CD4-positive, CD25-positive, alpha-beta regulatory T cell (primary cell): ENCODE results near the gene VEGFA. TPM values are rescaled to one million over a fixed set of nuclear protein-coding genes. Genes with fewer than 3 reads are reported as not detected.
A peak's percentile ranks its signal among the peaks of the same experiment; 100 is the strongest.

ENCODE experiments used
- ATAC-seq, 2 donors: fragments of 150-1000 bp; cut with Tn5 transposase; one replicate each; pipeline ENCODE4 v1.10.0; 2021; ENCODE audit warnings: low read depth in 2 of 2, moderate number of reproducible peaks in 2 of 2, moderate library complexity in 1 of 2
- DNase-seq, 3 donors: peaks; one replicate each; pipeline versions ENCODE4 v3.0.0 to v3.0.0-alpha.2; 2012 to 2022; ENCODE audit warnings: mixed read lengths in 1 of 3
- H3K27ac ChIP-seq: one replicate; pipeline ENCODE4 v1.7.0; 2013; ENCODE audit warnings: mild to moderate bottlenecking, low read length; ENCODE audit not compliant: insufficient read depth, poor library complexity, severe bottlenecking
- H3K27me3 ChIP-seq: one replicate; pipeline ENCODE4 v1.7.0; 2013; ENCODE audit warnings: low read length; ENCODE audit not compliant: control insufficient read depth, insufficient read depth
- H3K36me3 ChIP-seq: one replicate; pipeline ENCODE4 v1.7.0; 2013; ENCODE audit warnings: mild to moderate bottlenecking, low read length, moderate library complexity; ENCODE audit not compliant: control insufficient read depth, insufficient read depth
- H3K4me1 ChIP-seq: 2 replicates; pipeline ENCODE4 v1.7.0; 2013; ENCODE audit warnings: mild to moderate bottlenecking, low read length; ENCODE audit not compliant: insufficient read depth, control insufficient read depth, poor library complexity, severe bottlenecking
- H3K4me3 ChIP-seq: one replicate; pipeline ENCODE4 v1.7.0; 2013; ENCODE audit warnings: low read depth, mild to moderate bottlenecking, low read length, moderate library complexity
- H3K9me3 ChIP-seq, 2 experiments: 1 replicate in 1 of 2; 2 replicates in 1 of 2; pipeline ENCODE4 v1.7.0; 2013; ENCODE audit warnings: low read length in 2 of 2, mild to moderate bottlenecking in 1 of 2, moderate library complexity in 1 of 2; ENCODE audit not compliant: control insufficient read depth in 2 of 2
- H3K27ac Mint-ChIP-seq, 3 donors: one replicate each; pipeline ENCODE4 v1.8.0; 2020 to 2022; ENCODE audit warnings: mild to moderate bottlenecking in 3 of 3, mixed read lengths in 3 of 3, moderate library complexity in 2 of 3
- H3K27me3 Mint-ChIP-seq: one replicate; pipeline ENCODE4 v1.8.0; 2022; ENCODE audit warnings: mild to moderate bottlenecking, mixed read lengths
- H3K36me3 Mint-ChIP-seq: one replicate; pipeline ENCODE4 v1.8.0; 2020; ENCODE audit warnings: mixed read lengths
- H3K4me1 Mint-ChIP-seq, 4 donors: one replicate each; pipeline ENCODE4 v1.8.0; 2020 to 2022; ENCODE audit warnings: mixed read lengths in 4 of 4, mild to moderate bottlenecking in 1 of 4
- H3K4me3 Mint-ChIP-seq, 4 donors: one replicate each; pipeline ENCODE4 v1.8.0; 2020 to 2022; ENCODE audit warnings: mild to moderate bottlenecking in 4 of 4, mixed read lengths in 4 of 4, moderate library complexity in 3 of 4
- H3K9me3 Mint-ChIP-seq, 7 donors: one replicate each; pipeline ENCODE4 v1.8.0; 2020 to 2022; ENCODE audit warnings: mixed read lengths in 7 of 7, mild to moderate bottlenecking in 3 of 7, moderate library complexity in 2 of 7
- polyA plus RNA-seq, 4 donors: library from polyadenylated mRNA; unstranded; fragments of 300-500 nt; fragmentation: Illumina TruSeq; gene quantifications; one replicate each; pipeline ENCODE4 v1.2.3, GENCODE V29; 2021
- total RNA-seq: library from RNA; stranded (reverse); gene quantifications from one replicate; pipeline ENCODE4 v1.2.3, GENCODE V29; 2022

The VEGFA gene
- total RNA-seq: 0.22 TPM
- under 1 TPM in 2 of 4 donors, not detected in 2; 0.01 to 0.13 TPM for polyA plus RNA-seq

DNA sequence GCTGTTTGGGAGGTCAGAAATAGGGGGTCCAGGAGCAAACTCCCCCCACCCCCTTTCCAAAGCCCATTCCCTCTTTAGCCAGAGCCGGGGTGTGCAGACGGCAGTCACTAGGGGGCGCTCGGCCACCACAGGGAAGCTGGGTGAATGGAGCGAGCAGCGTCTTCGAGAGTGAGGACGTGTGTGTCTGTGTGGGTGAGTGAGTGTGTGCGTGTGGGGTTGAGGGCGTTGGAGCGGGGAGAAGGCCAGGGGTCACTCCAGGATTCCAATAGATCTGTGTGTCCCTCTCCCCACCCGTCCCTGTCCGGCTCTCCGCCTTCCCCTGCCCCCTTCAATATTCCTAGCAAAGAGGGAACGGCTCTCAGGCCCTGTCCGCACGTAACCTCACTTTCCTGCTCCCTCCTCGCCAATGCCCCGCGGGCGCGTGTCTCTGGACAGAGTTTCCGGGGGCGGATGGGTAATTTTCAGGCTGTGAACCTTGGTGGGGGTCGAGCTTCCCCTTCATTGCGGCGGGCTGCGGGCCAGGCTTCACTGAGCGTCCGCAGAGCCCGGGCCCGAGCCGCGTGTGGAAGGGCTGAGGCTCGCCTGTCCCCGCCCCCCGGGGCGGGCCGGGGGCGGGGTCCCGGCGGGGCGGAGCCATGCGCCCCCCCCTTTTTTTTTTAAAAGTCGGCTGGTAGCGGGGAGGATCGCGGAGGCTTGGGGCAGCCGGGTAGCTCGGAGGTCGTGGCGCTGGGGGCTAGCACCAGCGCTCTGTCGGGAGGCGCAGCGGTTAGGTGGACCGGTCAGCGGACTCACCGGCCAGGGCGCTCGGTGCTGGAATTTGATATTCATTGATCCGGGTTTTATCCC lies at the start of gene VEGFA:
TSS of gene VEGFA (plus strand) at position 686 of the 846 bp plus-strand sequence.
- Mint-ChIP-seq H3K36me3 (no peaks in the 10 kb centered on the region), H3K4me3 (peak within 1 kb of the TSS; percentile 90 to 95 (median 93)), H3K27me3 (peaks cover 60% of the 10 kb centered on the region), H3K27ac (peak within 1 kb of the TSS; percentile 76 to 97 (median 76)), H3K4me1 (peaks cover 0 to 21% (median 4%) of the 10 kb centered on the region in 4 donors), H3K9me3 (no peaks in the 10 kb centered on the region)
- DNase-seq (peak; percentile 71 to 90 (median 84)), ATAC-seq (peak; percentile 82)
- Histone ChIP-seq H3K36me3 (no peaks in the 10 kb centered on the region), H3K9me3 (no peaks in the 10 kb centered on the region), H3K27ac (no peak within 1 kb of the TSS), H3K4me1 (peaks cover 30% of the 10 kb centered on the region), H3K4me3 (peak within 1 kb of the TSS; percentile 66), H3K27me3 (peaks cover 10% of the 10 kb centered on the region)

DNA sequence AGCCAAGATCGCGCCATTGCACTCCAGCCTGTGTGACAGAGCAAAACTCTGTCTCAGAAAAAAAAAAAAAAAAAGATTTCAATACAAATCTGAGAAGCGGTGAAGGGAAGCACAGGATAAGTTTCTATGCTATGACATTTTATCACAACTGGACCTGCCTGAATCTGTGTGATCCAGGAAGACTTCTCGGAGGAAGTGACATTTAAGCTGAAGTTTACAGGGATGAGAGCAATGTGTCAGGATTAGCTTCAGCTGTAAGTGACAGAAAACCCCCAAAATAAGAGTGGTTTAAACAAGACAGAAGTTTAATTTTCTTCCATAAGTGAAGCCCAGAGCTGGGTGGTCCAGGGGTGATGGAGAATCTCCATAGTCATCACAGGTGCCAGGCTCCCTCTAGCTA lies 49.0 kb upstream of the VEGFA start:
- Mint-ChIP-seq H3K4me3 (no peak overlapping the region), H3K4me1 (peaks cover 0 to 26% (median 6%) of the 10 kb centered on the region in 4 donors), H3K27me3 (no peaks in the 10 kb centered on the region), H3K27ac (no peak overlapping the region), H3K36me3 (no peaks in the 10 kb centered on the region), H3K9me3 (no peaks in the 10 kb centered on the region)
- no peak for ATAC-seq
- H3K27me3 ChIP-seq: no peaks in the 10 kb centered on the region
- no peaks in the 10 kb centered on the region for H3K36me3 ChIP-seq
- H3K9me3 ChIP-seq: no peaks in the 10 kb centered on the region
- H3K27ac ChIP-seq: no peak overlapping the region
- no peak for DNase-seq
- no peak overlapping the region for H3K4me3 ChIP-seq
- H3K4me1 ChIP-seq: peaks cover 17% of the 10 kb centered on the region

DNA sequence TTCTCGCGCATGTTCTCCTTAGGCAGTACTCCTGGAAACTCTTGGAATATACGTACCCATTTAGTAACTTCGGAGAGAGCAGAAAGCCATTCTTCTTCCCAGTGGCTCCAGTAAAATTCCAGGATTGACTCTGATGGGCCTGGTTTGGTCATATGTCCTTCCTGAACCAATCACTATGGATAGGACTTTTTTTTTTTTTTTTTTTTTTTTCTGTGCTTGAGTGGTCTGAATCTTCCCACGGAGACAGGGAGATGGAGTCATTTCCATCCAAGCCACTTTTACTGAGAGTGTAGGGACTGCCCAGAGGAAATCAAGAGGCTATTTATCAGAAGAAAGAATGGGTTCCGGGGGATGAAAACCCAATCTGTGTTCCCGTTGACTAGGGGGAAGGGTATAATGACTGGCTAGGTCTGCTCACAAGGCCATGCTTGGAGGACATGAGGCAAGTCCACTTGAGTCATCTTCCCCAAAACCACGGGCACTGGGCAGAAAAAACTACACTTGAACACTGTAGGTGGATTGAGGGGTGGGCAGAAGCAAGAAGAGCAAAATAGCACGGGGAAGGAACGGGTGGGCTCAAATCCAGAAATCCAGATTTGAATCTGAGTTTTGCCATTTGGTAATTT lies 47.0 kb upstream of the VEGFA start:
- Histone ChIP-seq H3K4me3 (no peak overlapping the region), H3K36me3 (no peaks in the 10 kb centered on the region), H3K9me3 (no peaks in the 10 kb centered on the region), H3K27me3 (no peaks in the 10 kb centered on the region), H3K4me1 (peaks cover 17% of the 10 kb centered on the region), H3K27ac (no peak overlapping the region)
- Mint-ChIP-seq H3K27ac (no peak overlapping the region), H3K27me3 (peaks cover 3% of the 10 kb centered on the region), H3K36me3 (no peaks in the 10 kb centered on the region), H3K9me3 (no peaks in the 10 kb centered on the region), H3K4me1 (peaks cover 0 to 28% (median 10%) of the 10 kb centered on the region in 4 donors), H3K4me3 (no peak overlapping the region)
- DNase-seq (no peak), ATAC-seq (no peak)

DNA sequence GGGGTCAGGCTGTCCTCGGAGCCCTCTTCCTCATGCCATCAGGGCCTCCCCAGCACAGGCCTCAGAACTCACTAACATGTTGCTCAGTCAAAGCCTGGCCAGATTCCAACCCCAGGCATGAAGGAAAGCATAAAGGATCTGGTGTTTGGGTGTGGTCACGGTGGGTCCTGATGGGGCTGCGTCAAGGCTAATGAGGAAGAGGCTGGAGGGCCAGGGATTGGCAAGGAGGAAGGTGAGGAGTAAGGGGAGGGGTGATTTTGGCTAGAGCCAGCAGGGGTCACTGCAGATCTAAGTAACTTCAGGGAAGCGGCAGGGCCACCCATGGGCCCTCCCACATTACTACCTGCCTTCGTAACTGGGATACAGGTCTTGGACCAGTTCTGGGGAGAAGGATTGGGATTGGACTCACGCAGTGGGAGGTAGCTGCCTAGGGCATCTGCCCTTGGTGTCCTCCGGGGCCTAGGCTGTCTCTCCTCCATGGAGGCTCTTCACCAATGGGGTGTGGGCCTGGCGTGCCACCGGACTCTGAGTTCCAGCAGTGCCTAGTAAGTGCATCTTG lies 46.2 kb upstream of the VEGFA start:
- H3K4me1 Mint-ChIP-seq: peaks cover 0 to 28% (median 10%) of the 10 kb centered on the region in 4 donors
- Histone ChIP-seq H3K27me3 (no peaks in the 10 kb centered on the region), H3K4me1 (peaks cover 17% of the 10 kb centered on the region), H3K36me3 (no peaks in the 10 kb centered on the region), H3K4me3 (no peak overlapping the region), H3K9me3 (no peaks in the 10 kb centered on the region), H3K27ac (no peak overlapping the region)
- peaks cover 8% of the 10 kb centered on the region for H3K27me3 Mint-ChIP-seq
- DNase-seq (peak; percentile 30 to 77 (median 50)), ATAC-seq (peak; percentile 50 to 65)
- H3K4me3 Mint-ChIP-seq: no peak overlapping the region
- peaks cover 0 to under 1% (median 0%) of the 10 kb centered on the region in 7 donors for H3K9me3 Mint-ChIP-seq
- H3K36me3 Mint-ChIP-seq: no peaks in the 10 kb centered on the region
- H3K27ac Mint-ChIP-seq: peak overlapping the region in 1 of 3 donors; percentile 88

DNA sequence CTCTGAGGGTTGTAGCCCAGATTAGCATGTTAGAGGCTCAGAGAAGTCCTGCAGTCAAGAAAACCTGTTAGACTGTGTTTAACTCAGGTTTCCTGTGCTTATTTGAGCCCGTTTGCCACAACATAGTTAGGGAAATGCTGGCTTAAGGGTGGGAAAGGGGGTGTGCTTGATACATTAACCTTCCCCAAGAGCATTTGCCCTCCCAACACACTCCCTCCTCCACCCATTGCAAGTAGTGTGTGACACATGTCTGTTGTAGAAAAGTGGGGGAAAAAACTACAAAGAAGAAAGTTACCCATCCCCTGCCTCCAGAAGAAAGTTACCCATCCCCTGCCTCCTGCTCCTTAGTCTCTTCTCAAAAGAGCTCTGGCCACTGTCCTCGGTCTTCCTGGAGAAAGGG lies 45.7 kb upstream of the VEGFA start:
- H3K4me3 Mint-ChIP-seq: peak overlapping the region in 1 of 4 donors; percentile 65
- no peak overlapping the region for H3K4me3 ChIP-seq
- no peak for ATAC-seq
- H3K27ac Mint-ChIP-seq: peak overlapping the region in 2 of 3 donors; percentile 60 to 88
- peaks cover 8% of the 10 kb centered on the region for H3K27me3 Mint-ChIP-seq
- peak in 1 of 3 donors; percentile 14 for DNase-seq
- H3K4me1 ChIP-seq: peaks cover 17% of the 10 kb centered on the region
- H3K9me3 ChIP-seq: no peaks in the 10 kb centered on the region
- H3K36me3 ChIP-seq: no peaks in the 10 kb centered on the region
- peaks cover 0 to 28% (median 10%) of the 10 kb centered on the region in 4 donors for H3K4me1 Mint-ChIP-seq
- H3K36me3 Mint-ChIP-seq: no peaks in the 10 kb centered on the region
- peaks cover 0 to 3% (median 0%) of the 10 kb centered on the region in 7 donors for H3K9me3 Mint-ChIP-seq
- no peaks in the 10 kb centered on the region for H3K27me3 ChIP-seq
- no peak overlapping the region for H3K27ac ChIP-seq

DNA sequence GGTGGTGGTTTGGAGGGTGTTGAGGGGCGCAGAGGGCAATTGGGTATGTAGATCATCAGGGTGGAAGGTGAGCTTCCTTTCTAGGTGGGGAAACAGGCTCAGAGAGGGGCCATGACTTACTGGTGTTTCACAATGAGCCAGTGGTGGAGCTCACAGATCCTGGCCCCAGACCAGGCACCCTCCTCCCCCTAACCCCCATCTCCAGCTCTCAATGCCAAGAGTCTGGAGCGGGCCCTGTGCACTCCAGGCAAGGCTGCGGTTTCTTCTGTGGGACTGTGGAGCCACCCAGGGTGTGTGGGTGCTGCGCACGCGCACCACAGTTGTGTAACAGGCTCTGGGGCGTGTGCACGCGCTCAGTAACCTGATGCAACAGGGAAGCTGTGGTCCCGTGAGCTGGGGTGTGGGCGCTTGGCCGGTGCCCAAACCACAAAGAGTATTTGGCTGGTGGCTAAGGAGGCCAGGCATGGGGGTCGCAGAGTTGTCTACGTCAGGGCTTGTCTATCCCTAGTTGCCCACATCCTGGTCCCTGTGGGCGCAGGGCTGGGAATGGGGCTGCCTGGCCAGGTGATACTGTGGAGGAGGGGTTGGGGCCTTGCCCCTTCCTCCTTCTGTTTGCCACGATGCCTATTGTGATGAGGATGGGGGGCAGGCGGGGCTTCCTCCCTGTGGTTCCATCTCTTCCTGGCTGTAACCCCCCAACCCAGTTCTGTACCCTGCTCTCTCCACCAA lies 44.9 kb upstream of the VEGFA start:
- Histone ChIP-seq H3K27ac (no peak overlapping the region), H3K4me1 (peaks cover 17% of the 10 kb centered on the region), H3K27me3 (no peaks in the 10 kb centered on the region), H3K36me3 (no peaks in the 10 kb centered on the region), H3K4me3 (no peak overlapping the region), H3K9me3 (peaks cover 0 to 4% of the 10 kb centered on the region in 2 experiments)
- H3K27me3 Mint-ChIP-seq: peaks cover 8% of the 10 kb centered on the region
- H3K36me3 Mint-ChIP-seq: no peaks in the 10 kb centered on the region
- peak; percentile 9 to 80 (median 47) for DNase-seq
- ATAC-seq: peak; percentile 68 to 72
- H3K4me1 Mint-ChIP-seq: peaks cover 0 to 28% (median 10%) of the 10 kb centered on the region in 4 donors
- peaks cover 0 to 6% (median 0%) of the 10 kb centered on the region in 7 donors for H3K9me3 Mint-ChIP-seq
- peak overlapping the region in 2 of 4 donors; percentile 23 to 65 for H3K4me3 Mint-ChIP-seq
- H3K27ac Mint-ChIP-seq: peak overlapping the region in 2 of 3 donors; percentile 20 to 88
